22Rv1 (cell line): ENCODE results near the gene PLXND1.

Source experiments
- H3K27ac ChIP-seq: fragments of 450-650 bp; 2 replicates; pipeline ENCODE4 v1.5.1; 2017
- CTCF ChIP-seq: fragments of 450-650 bp; IDR thresholded peaks from 2 replicates; pipeline ENCODE4 v1.5.1; 2017; ENCODE audit warnings: mild to moderate bottlenecking
- ZFX ChIP-seq: fragments of 450-650 bp; IDR thresholded peaks from 2 replicates; pipeline ENCODE4 v1.6.1; 2017; ENCODE audit warnings: antibody characterized with exemption, borderline replicate concordance

Gene PLXND1

GRCh38 chr3:129587566-129588210, 18.8 kb downstream of the PLXND1 start:
- no peak for TF ChIP-seq CTCF
- TF ChIP-seq ZFX = no peak

GRCh38 chr3:129586746-129587430, 19.6 kb downstream of the PLXND1 start:
- H3K27ac ChIP-seq = no peak overlapping the region
- TF ChIP-seq CTCF = no peak
- TF ChIP-seq ZFX = no peak

More at GRCh38 chr3:129587566-129588210, 18.8 kb downstream of the PLXND1 start:
- no peak overlapping the region for H3K27ac ChIP-seq

- TF ChIP-seq ZFX = no peak
- TF ChIP-seq CTCF = no peak
- H3K27ac ChIP-seq = no peak overlapping the region
Measured at GRCh38 chr3:129585949-129586657, 20.4 kb downstream of the PLXND1 start.

- no peak overlapping the region for H3K27ac ChIP-seq
- no peak for TF ChIP-seq ZFX
- no peak for TF ChIP-seq CTCF
Measured at GRCh38 chr3:129584631-129585030, 21.8 kb downstream of the PLXND1 start.

- H3K27ac ChIP-seq = no peak overlapping the region
- no peak for TF ChIP-seq ZFX
- no peak for TF ChIP-seq CTCF
Measured at GRCh38 chr3:129583289-129583688, 23.2 kb downstream of the PLXND1 start.

- TF ChIP-seq ZFX = no peak
- no peak for TF ChIP-seq CTCF
- H3K27ac ChIP-seq = no peak overlapping the region
Measured at GRCh38 chr3:129582799-129583198, 23.7 kb downstream of the PLXND1 start.

GRCh38 chr3:129581623-129582022, 24.9 kb downstream of the PLXND1 start:
- TF ChIP-seq ZFX (no peak), CTCF (no peak)
- H3K27ac ChIP-seq = no peak overlapping the region
